Hepatocyte (in vitro differentiated cells): ENCODE measurements around the gene KCNK3. TPM values are rescaled to one million over a fixed set of nuclear protein-coding genes. Genes with fewer than 3 reads are reported as not detected.

Experiments used
- DNase-seq: peaks from one replicate; pipeline ENCODE4 v3.0.0-alpha.2; 2016; ENCODE audit warnings: low spot score
- H2AFZ ChIP-seq: fragments of 200-600 bp; sonication (generic); 2 replicates; pipeline ENCODE4 v1.6.0; 2016; ENCODE audit warnings: antibody characterized with exemption, mild to moderate bottlenecking
- H3K27ac ChIP-seq: fragments of 200-600 bp; sonication (generic); 2 replicates; pipeline ENCODE4 v1.5.1; 2016; ENCODE audit warnings: mild to moderate bottlenecking
- H3K27me3 ChIP-seq: fragments of 200-600 bp; sonication (generic); 2 replicates; pipeline ENCODE4 v1.6.1; 2016
- H3K36me3 ChIP-seq: fragments of 200-600 bp; sonication (generic); replicated peaks from 2 replicates; pipeline ENCODE4 v1.5.1; 2016; ENCODE audit warnings: low read depth; ENCODE audit not compliant: insufficient read depth
- H3K4me1 ChIP-seq: fragments of 200-600 bp; sonication (generic); 2 replicates; pipeline ENCODE4 v1.5.1; 2016; ENCODE audit warnings: mild to moderate bottlenecking, moderate library complexity; ENCODE audit not compliant: insufficient read depth
- H3K4me2 ChIP-seq: fragments of 200-600 bp; sonication (generic); 2 replicates; pipeline ENCODE4 v1.6.0; 2016
- H3K4me3 ChIP-seq: fragments of 200-600 bp; sonication (generic); 2 replicates; pipeline ENCODE4 v1.5.1; 2016; ENCODE audit warnings: mild to moderate bottlenecking
- H3K79me2 ChIP-seq: fragments of 200-600 bp; sonication (generic); 2 replicates; pipeline ENCODE4 v1.6.0; 2017; ENCODE audit warnings: mild to moderate bottlenecking
- H3K9me2 ChIP-seq: fragments of 200-600 bp; sonication (generic); replicated peaks from 2 replicates; pipeline ENCODE4 v1.6.0; 2017; ENCODE audit warnings: mild to moderate bottlenecking; ENCODE audit not compliant: insufficient read depth
- H3K9me3 ChIP-seq: fragments of 200-600 bp; sonication (generic); 2 replicates; pipeline ENCODE4 v1.5.1; 2016; ENCODE audit warnings: low read depth, mild to moderate bottlenecking
- H4K20me1 ChIP-seq: fragments of 200-600 bp; sonication (generic); 2 replicates; pipeline ENCODE4 v1.6.0; 2016; ENCODE audit warnings: mild to moderate bottlenecking; ENCODE audit not compliant: insufficient read depth, poor library complexity, severe bottlenecking
- CTCF ChIP-seq: fragments of 200-600 bp; sonication (generic); IDR thresholded peaks from 2 replicates; pipeline ENCODE4 v1.5.1; 2016; ENCODE audit warnings: antibody characterized with exemption, mild to moderate bottlenecking; ENCODE audit not compliant: poor library complexity
- EZH2 ChIP-seq: fragments of 200-600 bp; sonication (generic); IDR thresholded peaks from 2 replicates; pipeline ENCODE4 v1.6.1; 2016; ENCODE audit warnings: antibody characterized with exemption, mild to moderate bottlenecking, borderline replicate concordance
- EZH2phosphoT487 ChIP-seq: fragments of 200-600 bp; sonication (generic); IDR thresholded peaks from one replicate; pipeline ENCODE4 v1.6.1; 2018; ENCODE audit warnings: antibody characterized with exemption, mild to moderate bottlenecking, low read depth, moderate library complexity; ENCODE audit not compliant: unreplicated experiment, severe bottlenecking
- WGBS: methylation state at CpG from one replicate; pipeline ENCODE4 v1.1.6; 2016; ENCODE audit warnings: low lambda C conversion rate; ENCODE audit errors: missing lambda C conversion rate; 5-methylcytosine and 5-hydroxymethylcytosine counted together
- polyA plus RNA-seq: library from polyadenylated mRNA; unstranded; fragments of >200 nt; fragmentation: Nextera tagmentation; extraction: Ambion mirVana; gene quantifications from 2 replicates; pipeline ENCODE4 v1.2.1, GENCODE V29; 2016
- total RNA-seq: library from RNA; depleted of rRNA; stranded (reverse); fragments of >200 nt; gene quantifications from 2 replicates; pipeline ENCODE4 v1.2.3, GENCODE V29; 2014

KCNK3 gene
- total and polyA plus RNA-seq, 2 experiments from 2014 or later = 8.2 to 9.4 TPM

GRCh38 chr2:26651470-26651771 is 41.1 kb upstream of the KCNK3 start:
- no peak for DNase-seq
- Histone ChIP-seq H3K79me2 (no peaks in the 10 kb centered on the region), H3K36me3 (no peaks in the 10 kb centered on the region), H3K4me2 (no peak overlapping the region), H4K20me1 (no peaks in the 10 kb centered on the region), H3K27ac (peak overlapping the region; percentile 90), H3K4me1 (peaks cover 43% of the 10 kb centered on the region), H3K9me2 (no peaks in the 10 kb centered on the region), H3K27me3 (no peaks in the 10 kb centered on the region), H3K4me3 (no peak overlapping the region), H3K9me3 (no peaks in the 10 kb centered on the region), H2AFZ (no peak overlapping the region)
- TF ChIP-seq EZH2phosphoT487 = no peak
- 83% methylated on average over 7 of the region's 7 CpGs for WGBS

- no peak for TF ChIP-seq EZH2
- TF ChIP-seq CTCF = no peak
- no peak for TF ChIP-seq EZH2phosphoT487
- WGBS = 68% methylated on average over 7 of the region's 7 CpGs
- peaks cover 39% of the 10 kb centered on the region for H3K4me1 ChIP-seq
- H3K4me3 ChIP-seq = no peak overlapping the region
- peak overlapping the region; percentile 50 for H3K4me2 ChIP-seq
- H3K27me3 ChIP-seq = no peaks in the 10 kb centered on the region
- no peaks in the 10 kb centered on the region for H3K79me2 ChIP-seq
- no peak overlapping the region for H2AFZ ChIP-seq
- H3K27ac ChIP-seq = peak overlapping the region; percentile 90
- no peaks in the 10 kb centered on the region for H3K9me3 ChIP-seq
- H3K9me2 ChIP-seq = no peaks in the 10 kb centered on the region
- DNase-seq = no peak
- H4K20me1 ChIP-seq = no peaks in the 10 kb centered on the region
- H3K36me3 ChIP-seq = no peaks in the 10 kb centered on the region
Measured at GRCh38 chr2:26651799-26652198, 40.7 kb upstream of the KCNK3 start.

- Histone ChIP-seq H4K20me1 (no peaks in the 10 kb centered on the region), H3K9me2 (no peaks in the 10 kb centered on the region), H3K79me2 (no peaks in the 10 kb centered on the region), H3K36me3 (no peaks in the 10 kb centered on the region), H3K4me3 (no peak overlapping the region), H3K27ac (peak overlapping the region; percentile 92), H3K4me2 (peak overlapping the region; percentile 52), H3K4me1 (peaks cover 33% of the 10 kb centered on the region), H3K27me3 (no peaks in the 10 kb centered on the region), H3K9me3 (no peaks in the 10 kb centered on the region), H2AFZ (no peak overlapping the region)
- DNase-seq = peak; percentile 74
- TF ChIP-seq EZH2phosphoT487 (no peak), CTCF (no peak), EZH2 (no peak)
- WGBS = 59% methylated on average over 12 of the region's 12 CpGs
Measured at GRCh38 chr2:26652361-26653041, 40.0 kb upstream of the KCNK3 start.

GRCh38 chr2:26653207-26654060 is 39.1 kb upstream of the KCNK3 start:
- Histone ChIP-seq H3K9me3 (no peaks in the 10 kb centered on the region), H2AFZ (no peak overlapping the region), H3K4me3 (no peak overlapping the region), H3K4me1 (peaks cover 33% of the 10 kb centered on the region), H4K20me1 (no peaks in the 10 kb centered on the region), H3K27ac (peak overlapping the region; percentile 92), H3K36me3 (no peaks in the 10 kb centered on the region), H3K79me2 (no peaks in the 10 kb centered on the region), H3K27me3 (no peaks in the 10 kb centered on the region), H3K4me2 (no peak overlapping the region), H3K9me2 (no peaks in the 10 kb centered on the region)
- TF ChIP-seq EZH2phosphoT487 (no peak), EZH2 (no peak), CTCF (no peak)
- no peak for DNase-seq
- 85% methylated on average over 13 of the region's 13 CpGs for WGBS
